Heart left ventricle (tissue), 16 donors: ENCODE data around the gene CEACAM16. TPM values are rescaled to one million over a fixed set of nuclear protein-coding genes. Genes with fewer than 3 reads are reported as not detected.

Experiments
- ATAC-seq, 4 donors: fragments of 200-7000 bp; cut with Tn5 transposase; one replicate each; pipeline ENCODE4 v1.9.1; 2020 to 2022; ENCODE audit warnings: moderate library complexity in 4 of 4, mild to moderate bottlenecking in 3 of 4, moderate number of reproducible peaks in 1 of 4
- DNase-seq, 5 donors: peaks; one replicate each; pipeline ENCODE4 v3.0.0-alpha.2; 2020
- H3K27ac ChIP-seq, 12 donors: fragments of 200-600 bp; sonication (generic) in 4 of 12; one replicate each; pipeline versions ENCODE4 v1.5.0 to v1.8.0; 2016 to 2022; ENCODE audit warnings: mild to moderate bottlenecking in 2 of 12
- H3K27me3 ChIP-seq, 9 donors: fragments of 200-600 bp; sonication (generic) in 2 of 9; one replicate each; pipeline versions ENCODE4 v1.5.1 to v1.8.0; 2016 to 2022; ENCODE audit warnings: mild to moderate bottlenecking in 3 of 9
- H3K36me3 ChIP-seq, 9 donors: fragments of 200-600 bp; sonication (generic) in 2 of 9; one replicate each; pipeline versions ENCODE4 v1.5.0 to v1.8.0; 2018 to 2022; ENCODE audit warnings: mild to moderate bottlenecking in 2 of 9
- H3K4me1 ChIP-seq, 12 donors: fragments of 200-600 bp; sonication (generic) in 4 of 12; one replicate each; pipeline versions ENCODE4 v1.5.0 to v1.8.0; 2016 to 2022; ENCODE audit warnings: mild to moderate bottlenecking in 3 of 12
- H3K4me3 ChIP-seq, 12 donors: fragments of 200-600 bp; sonication (generic) in 4 of 12; one replicate each; pipeline versions ENCODE4 v1.5.0 to v1.8.0; 2017 to 2022; ENCODE audit warnings: mild to moderate bottlenecking in 9 of 12, moderate library complexity in 4 of 12
- H3K9me3 ChIP-seq, 12 donors: fragments of 200-600 bp; sonication (generic) in 4 of 12; one replicate each; pipeline versions ENCODE4 v1.5.0 to v1.8.0; 2016 to 2022; ENCODE audit warnings: mild to moderate bottlenecking in 1 of 12
- POLR2A ChIP-seq, 2 donors: fragments of 450-650 bp; IDR thresholded peaks; one replicate each; pipeline ENCODE4 v1.6.1; 2017; ENCODE audit warnings: antibody characterized with exemption in 2 of 2, mild to moderate bottlenecking in 2 of 2, moderate library complexity in 2 of 2
- WGBS, 4 donors: extraction: QIAGEN DNeasy Blood & Tissue Kit in 2 of 4; methylation state at CpG; one replicate each; pipeline versions ENCODE4 v1.1.5 to v1.1.7; 2013 to 2018; 5-methylcytosine and 5-hydroxymethylcytosine counted together
- intact Hi-C, 10 donors: fragments of 100-400 bp; cut with DNase I; formaldehyde crosslinking; loops; one replicate each; pipeline versions ENCODE4 v1.11.1 to v1.14.2; 2022
- polyA plus RNA-seq, 2 donors: library from polyadenylated mRNA; stranded (reverse); fragments of 200-250 nt; gene quantifications; one replicate each; pipeline ENCODE4 v1.2.3, GENCODE V29; 2013
- total RNA-seq, 9 donors: library from RNA; depleted of rRNA in 2 of 9; stranded (reverse); fragments of >200 nt in 2 of 9; fragmentation: NEBNext Ultra II Directional in 3 of 9; extraction: Animal tissue kit (Norgen Biotek cat#: 25700) in 3 of 9; gene quantifications; one replicate each; pipeline versions ENCODE4 v1.1.0 to v1.2.4, GENCODE V29; 2016 to 2023
- TF ChIP-seq, protein P1 (sequence below), 12 donors: fragments of 200-600 bp; sonication (generic) in 4 of 12; IDR thresholded peaks; one replicate each; pipeline versions ENCODE4 v1.5.0 to v1.8.0; 2018 to 2022; ENCODE audit warnings: antibody characterized with exemption in 12 of 12, mild to moderate bottlenecking in 5 of 12
- donor health status: ischemic (EF 13 %, LVEDD 7.1; RV severe dilation, severe dysfunction).
- donor health status: healthy with polysubstance abuse.
- donor health status: DM: no; HTN: yes; CAD: no.
- donor health status: DM: no; HTN: no; CAD: no.
- donor health status: ischemic (EF 25% LVEDD 6.9; RV normal size, moderate dysfunction).
- donor health status: ischemic (EF 25% LVEDD 5.7; RV mildly dilated, moderate dysfunction).
- donor health status: healthy.
- donor health status: DM: yes; HTN: yes; CAD: no.
- donor health status: ischemic (EF 35%, LVEDD 5.7; RV mildly dilated, moderate dysfunction).
- donor health status: nonischemic (EF 11% LVEDD 7.7; RV severe dilation, severe dysfunction).
- donor health status: DM: yes; HTN: yes; CAD: no.
- donor health status: PGD.
- donor health status: ischemic (EF 29% LVEDD 5.4; RV normal size, mild dysfunction).
- donor health status: nonischemic (EF 23%, LVEDD 6.1; RV moderate dilation, normal function).

The CEACAM16 gene
- total and polyA plus RNA-seq, 11 donors, result not detected

DNA sequence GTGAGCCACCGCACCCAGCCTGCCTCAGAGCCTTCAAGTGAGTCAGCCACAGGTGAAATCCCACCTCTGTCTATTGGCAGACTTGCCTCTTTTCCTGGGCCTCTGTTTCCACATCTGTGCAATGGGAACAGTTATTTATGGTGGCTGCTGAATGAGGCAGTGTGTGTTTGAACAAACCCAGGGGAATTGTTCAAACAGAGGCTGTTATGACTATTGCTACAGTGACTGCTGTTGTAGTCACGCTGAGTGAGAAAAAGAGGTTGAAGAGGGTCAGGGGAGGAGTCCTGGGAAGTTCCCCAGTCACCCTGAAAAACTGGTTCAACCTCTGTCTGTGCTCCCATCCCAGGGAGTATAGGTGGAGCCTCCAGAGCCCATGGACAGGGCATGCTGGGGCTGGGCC lies 27.6 kb upstream of the CEACAM16 start, which contains the start of gene CEACAM19:
Gene CEACAM19, plus strand, starts transcription at position 83 of the 400 bp plus-strand sequence. CDS start 450 bp downstream, outside the sequence.
- WGBS, 4 donors, result 76 to 92% (median 81%) methylated on average over 2 of the region's 2 CpGs
- Histone ChIP-seq H3K36me3 (peaks cover 0 to 4% (median 0%) of the 10 kb centered on the region in 9 donors), H3K27me3 (no peaks in the 10 kb centered on the region), H3K4me3 (no peak within 1 kb of the TSS), H3K9me3 (no peaks in the 10 kb centered on the region), H3K27ac (no peak within 1 kb of the TSS), H3K4me1 (no peaks in the 10 kb centered on the region)
- no peak for TF ChIP-seq POLR2A (IDR thresholded peaks at IDR 0.05)
- TF ChIP-seq, protein P1, sequence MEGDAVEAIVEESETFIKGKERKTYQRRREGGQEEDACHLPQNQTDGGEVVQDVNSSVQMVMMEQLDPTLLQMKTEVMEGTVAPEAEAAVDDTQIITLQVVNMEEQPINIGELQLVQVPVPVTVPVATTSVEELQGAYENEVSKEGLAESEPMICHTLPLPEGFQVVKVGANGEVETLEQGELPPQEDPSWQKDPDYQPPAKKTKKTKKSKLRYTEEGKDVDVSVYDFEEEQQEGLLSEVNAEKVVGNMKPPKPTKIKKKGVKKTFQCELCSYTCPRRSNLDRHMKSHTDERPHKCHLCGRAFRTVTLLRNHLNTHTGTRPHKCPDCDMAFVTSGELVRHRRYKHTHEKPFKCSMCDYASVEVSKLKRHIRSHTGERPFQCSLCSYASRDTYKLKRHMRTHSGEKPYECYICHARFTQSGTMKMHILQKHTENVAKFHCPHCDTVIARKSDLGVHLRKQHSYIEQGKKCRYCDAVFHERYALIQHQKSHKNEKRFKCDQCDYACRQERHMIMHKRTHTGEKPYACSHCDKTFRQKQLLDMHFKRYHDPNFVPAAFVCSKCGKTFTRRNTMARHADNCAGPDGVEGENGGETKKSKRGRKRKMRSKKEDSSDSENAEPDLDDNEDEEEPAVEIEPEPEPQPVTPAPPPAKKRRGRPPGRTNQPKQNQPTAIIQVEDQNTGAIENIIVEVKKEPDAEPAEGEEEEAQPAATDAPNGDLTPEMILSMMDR (IDR thresholded peaks at IDR 0.05), result no peak
- intact Hi-C loops, result no loop called here
- no peak for ATAC-seq
- no peak for DNase-seq

DNA sequence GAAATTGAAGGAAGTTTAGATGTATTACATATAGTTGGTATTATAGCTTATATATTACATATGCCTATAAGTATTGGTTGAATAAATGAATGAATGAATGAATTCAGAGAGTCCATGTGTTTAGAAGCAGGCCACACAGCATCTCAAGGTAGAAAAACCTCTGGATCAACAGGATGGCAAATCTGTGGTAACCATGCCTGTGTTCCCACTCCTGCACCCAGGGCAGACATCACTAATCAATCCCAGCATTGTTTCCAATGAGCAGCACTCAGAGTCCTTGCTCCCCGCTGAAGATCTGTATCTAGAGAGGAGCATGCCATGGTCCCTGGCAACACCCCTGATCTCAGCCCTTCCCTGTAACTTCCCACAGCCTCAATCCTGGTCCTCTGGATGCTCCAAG lies 26.7 kb upstream of the CEACAM16 start:
- H3K4me1 ChIP-seq, result peaks cover 0 to 5% (median 0%) of the 10 kb centered on the region in 12 donors
- 69 to 83% (median 76%) methylated on average over 1 of the region's 1 CpG for whole genome bisulfite sequencing, 4 donors
- no peaks in the 10 kb centered on the region for H3K9me3 ChIP-seq
- peaks cover 0 to 8% (median 0%) of the 10 kb centered on the region in 9 donors for H3K36me3 ChIP-seq
- ATAC-seq (no peak), DNase-seq (no peak)
- H3K4me3 ChIP-seq, result no peak overlapping the region
- no peaks in the 10 kb centered on the region for H3K27me3 ChIP-seq
- TF ChIP-seq POLR2A (IDR thresholded peaks at IDR 0.05), result no peak
- TF ChIP-seq, protein P1 (IDR thresholded peaks at IDR 0.05), result no peak
- no peak overlapping the region for H3K27ac ChIP-seq
- intact Hi-C loops, result no loop called here

DNA sequence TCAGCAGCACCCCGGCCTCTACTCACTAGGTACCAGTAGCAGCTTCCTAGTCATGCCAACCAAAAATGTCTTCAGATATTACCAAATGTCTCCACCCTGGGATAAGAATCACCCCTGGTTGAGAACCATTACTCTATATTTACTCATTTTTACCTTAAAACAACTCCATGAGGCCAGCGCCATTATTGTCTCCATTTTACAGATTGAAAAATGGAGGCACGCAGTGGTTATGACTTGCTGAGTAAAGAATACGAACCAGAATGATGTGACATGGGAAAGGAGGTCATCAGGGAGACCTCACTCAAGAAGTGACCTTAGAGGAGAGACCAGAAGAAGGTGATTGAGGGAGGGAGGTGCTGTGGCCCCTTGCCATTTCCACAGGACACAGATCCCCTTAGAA lies 25.4 kb upstream of the CEACAM16 start:
- Histone ChIP-seq H3K4me1 (peaks cover 0 to 11% (median 0%) of the 10 kb centered on the region in 12 donors), H3K9me3 (no peaks in the 10 kb centered on the region), H3K4me3 (no peak overlapping the region), H3K27me3 (no peaks in the 10 kb centered on the region), H3K27ac (no peak overlapping the region), H3K36me3 (peaks cover 0 to 8% (median 0%) of the 10 kb centered on the region in 9 donors)
- intact Hi-C loops, result no loop called here
- TF ChIP-seq, protein P1 (IDR thresholded peaks at IDR 0.05), result no peak
- no peak for TF ChIP-seq POLR2A (IDR thresholded peaks at IDR 0.05)
- DNase-seq (peak in 1 of 5 donors; percentile 7), ATAC-seq (no peak)
- WGBS, 4 donors, result 93 to 98% (median 94%) methylated on average over 4 of the region's 4 CpGs

DNA sequence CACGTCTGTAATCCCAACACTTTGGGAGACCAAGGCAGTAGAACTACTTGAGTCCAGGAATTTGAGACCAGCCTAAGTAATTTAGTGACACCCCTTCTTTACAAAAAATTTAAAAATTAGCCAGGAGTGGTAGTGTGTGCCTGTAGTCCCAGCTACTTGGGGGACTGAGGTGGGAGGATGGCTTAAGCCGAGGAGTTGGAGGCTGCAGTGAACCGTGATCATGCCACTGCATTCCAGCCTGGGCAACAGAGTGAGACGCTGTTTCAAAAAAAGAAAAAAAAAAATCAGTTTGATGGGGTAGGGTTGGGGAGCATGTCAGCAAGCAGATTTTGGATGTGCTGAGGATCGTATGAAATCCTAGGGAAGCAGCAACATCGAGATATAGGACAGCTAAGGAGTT lies 23.4 kb upstream of the CEACAM16 start:
- no peak overlapping the region for H3K27ac ChIP-seq
- intact Hi-C loops, result no loop called here
- H3K36me3 ChIP-seq, result peaks cover 0 to 16% (median 0%) of the 10 kb centered on the region in 9 donors
- ATAC-seq, result no peak
- no peak for DNase-seq
- WGBS, 4 donors, result 87 to 93% (median 91%) methylated on average over 6 of the region's 6 CpGs
- no peak for TF ChIP-seq POLR2A (IDR thresholded peaks at IDR 0.05)
- TF ChIP-seq, protein P1 (IDR thresholded peaks at IDR 0.05), result no peak
- H3K4me1 ChIP-seq, result peaks cover 0 to 11% (median 0%) of the 10 kb centered on the region in 12 donors
- no peak overlapping the region for H3K4me3 ChIP-seq
- H3K9me3 ChIP-seq, result no peaks in the 10 kb centered on the region
- no peaks in the 10 kb centered on the region for H3K27me3 ChIP-seq
